ENCODE data around the gene NPM1.

DNA sequence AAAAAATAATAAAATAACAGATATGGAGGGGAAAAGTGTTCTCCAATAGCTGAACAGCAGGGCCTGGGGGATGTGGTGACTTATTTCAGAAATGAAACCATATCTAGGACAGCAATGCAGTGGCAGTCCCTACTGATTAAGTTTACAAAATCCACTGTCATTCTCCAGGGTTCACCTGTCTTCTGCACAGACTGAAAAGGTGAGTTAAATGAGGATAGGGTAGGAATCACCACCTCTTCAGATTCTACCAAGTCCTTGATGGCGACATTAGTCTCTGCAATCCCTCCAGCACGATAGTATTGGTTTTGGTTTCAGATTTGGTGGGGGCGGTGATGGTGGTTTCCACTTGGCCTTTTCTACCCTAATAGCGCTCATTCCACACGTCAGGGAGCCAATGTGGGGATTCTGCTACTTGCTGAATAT, 32.3 kb upstream of the NPM1 start:
- TF ChIP-seq FOXK2 (IDR thresholded peaks at IDR 0.05) (no peak), NFRKB (IDR thresholded peaks at IDR 0.05) (no peak), BHLHE40 (IDR thresholded peaks at IDR 0.05; ENCODE audit: borderline replicate concordance) (no peak), TARDBP (IDR thresholded peaks at IDR 0.05) (no peak), FOXA1 (IDR thresholded peaks at IDR 0.05) (no peak), SUZ12 (IDR thresholded peaks at IDR 0.05) (no peak), L3MBTL2 (conservative IDR thresholded peaks at IDR 0.05) (no peak), ZNF384 (IDR thresholded peaks at IDR 0.05) (no peak), SP1 (IDR thresholded peaks at IDR 0.05) (no peak), FOXM1 (IDR thresholded peaks at IDR 0.05; ENCODE audit: borderline replicate concordance) (no peak)
